SHP77 (cell line): Measurements from ENCODE around the gene CCDC150.
"Not testable (repeated sequence)": the region's sequence is repeated elsewhere in the genome, so short reads cannot be mapped to it uniquely, and the experiment has no call there.

Experiments used
- DNase-seq, 2 experiments: peaks; one replicate each; lab custom pipeline; 2025; lab: John Stamatoyannopoulos, UW

The CCDC150 gene

GRCh38 chr2:196635156-196635555 lies 4.4 kb upstream of the CCDC150 start:
- no peak for DNase-seq

GRCh38 chr2:196638765-196639164 lies 750 bp upstream of the CCDC150 start:
- DNase-seq: no peak

- DNase-seq: no peak
These were observed 575 bp downstream of the CCDC150 start for GRCh38 chr2:196640031-196640548.

GRCh38 chr2:196649202-196649601 lies 9.7 kb downstream of the CCDC150 start:
- no peak for DNase-seq

GRCh38 chr2:196651387-196652094 lies 12.0 kb downstream of the CCDC150 start:
- DNase-seq: no peak

- DNase-seq: no peak
These were observed 13.4 kb downstream of the CCDC150 start for GRCh38 chr2:196652869-196653268.

GRCh38 chr2:196653843-196654242 lies 14.3 kb downstream of the CCDC150 start:
- no peak for DNase-seq

GRCh38 chr2:196655761-196656160 lies 16.2 kb downstream of the CCDC150 start:
- DNase-seq: no peak

- DNase-seq: no peak
These were observed 17.8 kb downstream of the CCDC150 start for GRCh38 chr2:196657333-196657732.

- DNase-seq: no peak
These were observed 20.3 kb downstream of the CCDC150 start for GRCh38 chr2:196659844-196660243.

GRCh38 chr2:196660244-196660643 lies 20.7 kb downstream of the CCDC150 start:
- no peak for DNase-seq

GRCh38 chr2:196670342-196670741 lies 30.8 kb downstream of the CCDC150 start:
- DNase-seq: no peak

- DNase-seq: no peak
These were observed 36.4 kb downstream of the CCDC150 start for GRCh38 chr2:196675963-196676362.

GRCh38 chr2:196677404-196677803 lies 37.9 kb downstream of the CCDC150 start:
- no peak for DNase-seq

- DNase-seq: no peak
These were observed 39.9 kb downstream of the CCDC150 start for GRCh38 chr2:196679368-196679767.

GRCh38 chr2:196681510-196681909 lies 42.0 kb downstream of the CCDC150 start:
- DNase-seq: no peak

GRCh38 chr2:196685792-196686191 lies 46.3 kb downstream of the CCDC150 start:
- no peak for DNase-seq

GRCh38 chr2:196686737-196687136 lies 47.2 kb downstream of the CCDC150 start:
- DNase-seq: not testable (repeated sequence)

- peak in 1 of 2 experiments; percentile 3 for DNase-seq
These were observed 57.0 kb downstream of the CCDC150 start for GRCh38 chr2:196696423-196697079.

- DNase-seq: no peak
These were observed 58.3 kb downstream of the CCDC150 start for GRCh38 chr2:196697825-196698224.

GRCh38 chr2:196702641-196703040 lies 63.1 kb downstream of the CCDC150 start:
- no peak for DNase-seq

- DNase-seq: no peak
These were observed 64.2 kb downstream of the CCDC150 start for GRCh38 chr2:196703695-196704094.

GRCh38 chr2:196710056-196710455 lies 70.5 kb downstream of the CCDC150 start:
- DNase-seq: not testable (repeated sequence)
